HFFc6 (cell line): ENCODE measurements around the gene ZNF222. TPM values are rescaled to one million over a fixed set of nuclear protein-coding genes. Genes with fewer than 3 reads are reported as not detected.

ENCODE experiments used
- DNase-seq: peaks from one replicate; pipeline ENCODE4 v3.0.0-alpha.2; 2018
- H3K27ac Mint-ChIP-seq: 2 replicates; pipeline ENCODE4 v1.8.0; 2020; ENCODE audit warnings: mild to moderate bottlenecking, mixed read lengths
- H3K27me3 Mint-ChIP-seq: 2 replicates; pipeline ENCODE4 v1.8.0; 2021; ENCODE audit warnings: mild to moderate bottlenecking, moderate library complexity, mixed read lengths; ENCODE audit not compliant: insufficient read depth
- H3K36me3 Mint-ChIP-seq: 2 replicates; pipeline ENCODE4 v1.8.0; 2021; ENCODE audit warnings: low read depth, mixed read lengths
- H3K4me1 Mint-ChIP-seq: 2 replicates; pipeline ENCODE4 v1.8.0; 2020; ENCODE audit warnings: low read depth, mixed read lengths
- H3K4me3 Mint-ChIP-seq: 2 replicates; pipeline ENCODE4 v1.8.0; 2020; ENCODE audit warnings: mild to moderate bottlenecking, moderate library complexity, mixed read lengths
- H3K9me3 Mint-ChIP-seq: 2 replicates; pipeline ENCODE4 v1.8.0; 2020; ENCODE audit warnings: mild to moderate bottlenecking, mixed read lengths
- total RNA-seq, 6 experiments: library from RNA; stranded (reverse); fragmentation: NEBNext Ultra II Directional; extraction: Animal tissue kit (Norgen Biotek cat#: 25700); gene quantifications; 2 replicates in 1 of 6; 3 replicates in 5 of 6; pipeline ENCODE4 v1.2.3, GENCODE V29; 2021
- TF ChIP-seq, protein P1 (sequence below): fragments of 200-600 bp; sonication (generic); IDR thresholded peaks from 2 replicates; pipeline ENCODE4 v1.5.0; 2021; ENCODE audit warnings: antibody characterized with exemption, mild to moderate bottlenecking

ZNF222 gene
- total RNA-seq, 6 experiments from 2014 or later = 2.4 to 5.1 (median 3.6) TPM

DNA sequence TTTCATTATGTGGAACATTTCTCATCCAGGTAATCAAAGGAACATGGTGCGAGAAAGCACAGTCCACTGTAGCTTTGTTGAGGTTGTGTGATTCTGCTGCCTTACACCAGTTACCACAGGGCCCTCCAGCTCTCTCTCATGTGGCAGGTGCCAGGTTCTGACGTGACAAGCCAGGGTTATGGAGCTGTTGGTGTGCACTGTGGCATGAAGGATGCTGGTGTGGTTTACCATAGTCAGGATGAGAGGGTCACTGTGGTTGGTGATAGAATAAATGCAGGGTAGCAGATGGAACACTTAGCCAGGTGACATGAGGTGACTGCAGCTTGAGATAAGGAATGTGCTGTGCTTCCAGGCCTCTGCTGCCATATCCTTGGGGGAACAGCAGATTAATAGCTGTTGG is 34.0 kb downstream of the ZNF222 start:
- no peaks in the 10 kb centered on the region for H3K4me1 Mint-ChIP-seq
- no peak overlapping the region for H3K27ac Mint-ChIP-seq
- TF ChIP-seq, protein P1, sequence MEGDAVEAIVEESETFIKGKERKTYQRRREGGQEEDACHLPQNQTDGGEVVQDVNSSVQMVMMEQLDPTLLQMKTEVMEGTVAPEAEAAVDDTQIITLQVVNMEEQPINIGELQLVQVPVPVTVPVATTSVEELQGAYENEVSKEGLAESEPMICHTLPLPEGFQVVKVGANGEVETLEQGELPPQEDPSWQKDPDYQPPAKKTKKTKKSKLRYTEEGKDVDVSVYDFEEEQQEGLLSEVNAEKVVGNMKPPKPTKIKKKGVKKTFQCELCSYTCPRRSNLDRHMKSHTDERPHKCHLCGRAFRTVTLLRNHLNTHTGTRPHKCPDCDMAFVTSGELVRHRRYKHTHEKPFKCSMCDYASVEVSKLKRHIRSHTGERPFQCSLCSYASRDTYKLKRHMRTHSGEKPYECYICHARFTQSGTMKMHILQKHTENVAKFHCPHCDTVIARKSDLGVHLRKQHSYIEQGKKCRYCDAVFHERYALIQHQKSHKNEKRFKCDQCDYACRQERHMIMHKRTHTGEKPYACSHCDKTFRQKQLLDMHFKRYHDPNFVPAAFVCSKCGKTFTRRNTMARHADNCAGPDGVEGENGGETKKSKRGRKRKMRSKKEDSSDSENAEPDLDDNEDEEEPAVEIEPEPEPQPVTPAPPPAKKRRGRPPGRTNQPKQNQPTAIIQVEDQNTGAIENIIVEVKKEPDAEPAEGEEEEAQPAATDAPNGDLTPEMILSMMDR = no peak
- no peaks in the 10 kb centered on the region; the same call in 1 of the 2 replicates for H3K27me3 Mint-ChIP-seq
- no peak for DNase-seq
- H3K9me3 Mint-ChIP-seq = no peaks in the 10 kb centered on the region; the same call in 1 of the 2 replicates
- H3K4me3 Mint-ChIP-seq = no peak overlapping the region
- peaks cover 59% of the 10 kb centered on the region for H3K36me3 Mint-ChIP-seq

DNA sequence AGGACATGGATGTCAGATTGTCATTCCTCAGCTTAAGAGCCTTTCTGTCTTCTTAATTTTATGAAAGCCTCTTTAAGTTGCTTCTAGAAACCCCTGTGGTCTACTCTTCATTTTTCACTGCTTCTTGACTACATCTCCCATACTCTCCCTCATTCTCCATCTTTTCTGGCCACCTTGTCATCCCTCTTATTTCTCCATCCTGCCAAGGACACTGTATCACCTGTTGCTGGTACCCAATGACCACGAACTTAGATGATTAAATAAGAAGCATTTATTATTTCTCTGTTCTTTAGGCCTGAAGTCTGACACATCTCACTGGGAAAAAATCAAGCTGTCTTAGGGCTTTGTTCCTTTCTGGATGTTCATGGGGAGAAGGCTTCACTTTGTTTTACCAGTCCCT is 35.9 kb downstream of the ZNF222 start:
- Mint-ChIP-seq H3K9me3 (peaks cover 13% of the 10 kb centered on the region), H3K36me3 (peaks cover 58% of the 10 kb centered on the region), H3K27ac (no peak overlapping the region), H3K4me3 (no peak overlapping the region), H3K27me3 (no peaks in the 10 kb centered on the region; the same call in 1 of the 2 replicates), H3K4me1 (no peaks in the 10 kb centered on the region)
- TF ChIP-seq, protein P1 = no peak
- DNase-seq = no peak

DNA sequence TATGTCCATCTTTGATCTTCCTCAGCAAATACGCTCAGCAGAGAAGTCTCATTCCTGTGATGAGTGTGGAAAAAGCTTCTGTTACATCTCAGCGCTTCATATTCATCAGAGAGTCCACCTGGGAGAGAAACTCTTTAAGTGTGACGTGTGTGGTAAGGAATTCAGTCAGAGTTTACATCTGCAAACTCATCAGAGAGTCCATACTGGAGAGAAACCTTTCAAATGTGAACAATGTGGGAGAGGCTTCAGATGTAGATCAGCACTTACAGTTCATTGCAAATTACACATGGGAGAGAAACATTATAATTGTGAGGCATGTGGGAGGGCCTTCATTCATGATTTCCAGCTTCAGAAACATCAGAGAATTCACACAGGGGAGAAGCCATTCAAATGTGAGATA is 41.1 kb downstream of the ZNF222 start:
- Mint-ChIP-seq H3K27ac (no peak overlapping the region), H3K36me3 (peaks cover 70% of the 10 kb centered on the region), H3K4me1 (peaks cover 6% of the 10 kb centered on the region), H3K9me3 (peaks cover 39% of the 10 kb centered on the region), H3K4me3 (no peak overlapping the region), H3K27me3 (no peaks in the 10 kb centered on the region; the same call in 1 of the 2 replicates)
- TF ChIP-seq, protein P1 = no peak
- no peak for DNase-seq

GRCh38 chr19:44069415-44069814 is 44.2 kb downstream of the ZNF222 start:
- peaks cover 24% of the 10 kb centered on the region for H3K4me1 Mint-ChIP-seq
- H3K27me3 Mint-ChIP-seq = peaks cover 3% of the 10 kb centered on the region; the same call in 1 of the 2 replicates
- peaks cover 42% of the 10 kb centered on the region for H3K9me3 Mint-ChIP-seq
- H3K27ac Mint-ChIP-seq = no peak overlapping the region
- TF ChIP-seq, protein P1 = no peak
- H3K36me3 Mint-ChIP-seq = peaks cover 57% of the 10 kb centered on the region
- H3K4me3 Mint-ChIP-seq = no peak overlapping the region
- no peak for DNase-seq

DNA sequence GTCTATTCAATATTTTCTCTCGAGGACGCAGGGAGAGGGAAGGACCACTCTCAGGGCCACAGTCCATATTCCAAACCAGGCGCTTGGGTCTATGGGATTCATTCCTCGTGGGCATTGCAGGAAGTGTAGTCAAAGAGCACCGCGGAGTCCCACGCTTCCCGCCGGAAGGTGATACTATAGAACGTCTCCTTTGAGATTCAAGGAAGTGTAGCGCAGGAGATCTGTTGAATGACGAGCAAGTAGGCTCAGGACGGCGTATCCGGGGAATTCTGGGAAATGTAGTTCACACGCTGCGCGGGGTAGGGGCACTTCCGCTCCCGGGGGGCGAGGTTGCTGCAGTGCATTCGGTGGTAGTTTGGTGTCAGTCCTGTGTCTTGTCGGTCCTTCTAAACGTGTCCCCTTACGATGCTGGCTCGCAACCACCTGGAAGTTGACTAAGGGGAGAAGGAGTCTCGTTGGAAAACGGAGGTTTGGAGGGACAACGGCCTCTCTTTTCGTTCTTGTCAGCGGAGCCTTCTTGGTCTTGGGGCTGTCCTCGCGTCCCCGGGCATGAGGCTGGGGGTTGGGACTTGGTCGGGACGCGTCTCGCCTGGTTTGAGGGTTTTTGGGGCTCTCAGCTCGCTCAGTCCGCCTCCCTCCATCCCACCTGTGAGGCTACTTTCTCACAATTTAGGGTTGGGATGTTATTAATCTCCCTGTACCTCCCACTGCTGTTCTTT is 46.8 kb downstream of the ZNF222 start, which contains the start of gene ZNF284:
Gene ZNF284 (plus strand): TSS at position 336 of the 719 bp plus-strand sequence. CDS start 4,231 bp downstream, outside the sequence.
- H3K9me3 Mint-ChIP-seq = peaks cover 22% of the 10 kb centered on the region
- peaks cover 24% of the 10 kb centered on the region for H3K4me1 Mint-ChIP-seq
- H3K36me3 Mint-ChIP-seq = peaks cover 49% of the 10 kb centered on the region
- H3K4me3 Mint-ChIP-seq = peak within 1 kb of the TSS; percentile 96
- peaks cover 3% of the 10 kb centered on the region for H3K27me3 Mint-ChIP-seq
- TF ChIP-seq, protein P1 = no peak
- H3K27ac Mint-ChIP-seq = peak within 1 kb of the TSS; percentile 84
- peak; percentile 87 for DNase-seq
